ENCODE measurements around the gene GEMIN7.

DNA sequence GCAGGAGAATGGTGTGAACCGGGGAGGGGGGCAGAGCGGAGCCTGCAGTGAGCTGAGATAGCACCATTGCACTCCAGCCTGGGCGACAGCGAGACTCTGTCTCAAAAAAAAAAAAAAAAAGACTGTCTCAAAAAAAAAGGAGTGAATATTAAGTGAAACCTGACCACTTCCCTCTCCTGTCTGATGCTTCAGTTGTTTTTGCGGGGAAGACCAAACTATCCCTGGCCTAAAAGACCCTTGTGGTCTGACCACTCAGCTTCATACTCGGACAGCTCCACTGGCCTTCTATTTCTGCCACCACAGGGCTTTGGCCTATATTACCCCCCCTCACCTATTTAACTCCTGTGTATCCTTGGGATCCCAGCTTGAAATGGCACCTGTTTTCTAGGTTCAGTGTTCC lies 37.9 kb upstream of the GEMIN7 start:
- TF ChIP-seq, protein P1, sequence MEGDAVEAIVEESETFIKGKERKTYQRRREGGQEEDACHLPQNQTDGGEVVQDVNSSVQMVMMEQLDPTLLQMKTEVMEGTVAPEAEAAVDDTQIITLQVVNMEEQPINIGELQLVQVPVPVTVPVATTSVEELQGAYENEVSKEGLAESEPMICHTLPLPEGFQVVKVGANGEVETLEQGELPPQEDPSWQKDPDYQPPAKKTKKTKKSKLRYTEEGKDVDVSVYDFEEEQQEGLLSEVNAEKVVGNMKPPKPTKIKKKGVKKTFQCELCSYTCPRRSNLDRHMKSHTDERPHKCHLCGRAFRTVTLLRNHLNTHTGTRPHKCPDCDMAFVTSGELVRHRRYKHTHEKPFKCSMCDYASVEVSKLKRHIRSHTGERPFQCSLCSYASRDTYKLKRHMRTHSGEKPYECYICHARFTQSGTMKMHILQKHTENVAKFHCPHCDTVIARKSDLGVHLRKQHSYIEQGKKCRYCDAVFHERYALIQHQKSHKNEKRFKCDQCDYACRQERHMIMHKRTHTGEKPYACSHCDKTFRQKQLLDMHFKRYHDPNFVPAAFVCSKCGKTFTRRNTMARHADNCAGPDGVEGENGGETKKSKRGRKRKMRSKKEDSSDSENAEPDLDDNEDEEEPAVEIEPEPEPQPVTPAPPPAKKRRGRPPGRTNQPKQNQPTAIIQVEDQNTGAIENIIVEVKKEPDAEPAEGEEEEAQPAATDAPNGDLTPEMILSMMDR (IDR thresholded peaks at IDR 0.05) = no peak
- TF ChIP-seq POLR2A (IDR thresholded peaks at IDR 0.05) = no peak
